Ovary (tissue), 9 donors: ENCODE data around the gene SPSB1. TPM values are rescaled to one million over a fixed set of nuclear protein-coding genes. Genes with fewer than 3 reads are reported as not detected.

Experiments used
- DNase-seq, 5 donors: peaks; one replicate each; pipeline ENCODE4 v3.0.0-alpha.2; 2019 to 2020
- H3K27ac ChIP-seq, 2 donors: fragments of 200-600 bp; one replicate each; pipeline versions ENCODE4 v1.5.1 to v1.8.0; 2019 to 2022
- H3K27me3 ChIP-seq: fragments of 200-600 bp; one replicate; pipeline ENCODE4 v1.8.0; 2022
- H3K36me3 ChIP-seq: fragments of 200-600 bp; sonication (generic); one replicate; pipeline ENCODE4 v1.5.1; 2019
- H3K4me1 ChIP-seq: one replicate; pipeline ENCODE4 v1.8.1; 2013; ENCODE audit warnings: mild to moderate bottlenecking, moderate library complexity; ENCODE audit not compliant: insufficient read depth
- H3K4me3 ChIP-seq: fragments of 200-600 bp; sonication (generic); one replicate; pipeline ENCODE4 v1.5.1; 2017
- H3K9me3 ChIP-seq, 2 donors: fragments of 200-600 bp in 1 of 2; sonication (generic) in 1 of 2; one replicate each; pipeline versions ENCODE4 v1.5.1 to v1.8.1; 2013 to 2019; ENCODE audit warnings: mild to moderate bottlenecking in 1 of 2, moderate library complexity in 1 of 2
- EP300 ChIP-seq: sonication (generic); formaldehyde crosslinking; IDR thresholded peaks from one replicate; pipeline ENCODE4 v1.6.1; 2017; ENCODE audit warnings: antibody characterized with exemption
- POLR2A ChIP-seq: fragments of 450-650 bp; IDR thresholded peaks from one replicate; pipeline ENCODE4 v1.6.1; 2017; ENCODE audit warnings: antibody characterized with exemption, mild to moderate bottlenecking, moderate library complexity
- WGBS, 3 donors: extraction: QIAGEN DNeasy Blood & Tissue Kit in 1 of 3; methylation state at CpG; one replicate each; pipeline versions ENCODE4 v1.1.5 to v1.1.7; 2013 to 2017; 5-methylcytosine and 5-hydroxymethylcytosine counted together
- intact Hi-C, 4 donors: fragments of 100-400 bp; cut with DNase I; formaldehyde crosslinking; loops; one replicate each; pipeline versions ENCODE4 v1.11.0 to v1.15.1; 2022 to 2023
- polyA plus RNA-seq, 2 donors: library from polyadenylated mRNA; stranded (reverse); fragments of 200-250 nt in 1 of 2; fragments of 350-450 nt in 1 of 2; fragmentation: Illumina TruSeq in 1 of 2; extraction: RNeasy Lipid Tissue Mini Kit (QIAGEN cat#74804) in 1 of 2; gene quantifications; one replicate each; pipeline ENCODE4 v1.2.3, GENCODE V29; 2013 to 2014
- total RNA-seq, 7 donors: library from RNA; depleted of rRNA in 2 of 7; stranded (reverse); fragments of >200 nt in 2 of 7; fragmentation: NEBNext Ultra II Directional in 3 of 7; extraction: Animal tissue kit (Norgen Biotek cat#: 25700) in 3 of 7; gene quantifications; one replicate each; pipeline versions ENCODE4 v1.1.0 to v1.2.4, GENCODE V29; 2016 to 2023
- TF ChIP-seq, protein P1 (sequence below), 3 donors: fragments of 450-650 bp in 2 of 3; fragments of 200-600 bp in 1 of 3; IDR thresholded peaks; one replicate each; pipeline versions ENCODE4 v1.5.1 to v1.8.0; 2016 to 2022; ENCODE audit warnings: antibody characterized with exemption in 3 of 3, mild to moderate bottlenecking in 1 of 3
- donor health status: DM: no; HTN: no; CAD: no; lungs with moderate emphysema.
- donor health status: DM: no; HTN: no; CAD: no.
- donor health status: Bipolar disorder and iron deficiency.
- donor health status: DM: yes; HTN: yes; CAD: no.
- donor health status: DM: no; HTN: no; CAD: no.
- donor health status: DM: yes; HTN: yes; CAD: no.

The SPSB1 gene
- total and polyA plus RNA-seq, 9 donors, result 20.4 to 69.6 (median 34.4) TPM

GRCh38 chr1:9293533-9294404, 1.1 kb downstream of the SPSB1 start:
- peak in 2 of 5 donors; percentile 46 to 55 for DNase-seq
- intact Hi-C loops, result loop anchor here in 2 of 4 donors (5.0 to 10.0 kb wide), 4 partner anchors 79 to 189 kb away; no protein-coding TSS in a partner anchor
- H3K27me3 ChIP-seq, result no peaks in the 10 kb centered on the region
- peak overlapping the region; percentile 51 to 90 for H3K27ac ChIP-seq
- TF ChIP-seq POLR2A, result no peak
- no peak for TF ChIP-seq EP300
- TF ChIP-seq, protein P1, sequence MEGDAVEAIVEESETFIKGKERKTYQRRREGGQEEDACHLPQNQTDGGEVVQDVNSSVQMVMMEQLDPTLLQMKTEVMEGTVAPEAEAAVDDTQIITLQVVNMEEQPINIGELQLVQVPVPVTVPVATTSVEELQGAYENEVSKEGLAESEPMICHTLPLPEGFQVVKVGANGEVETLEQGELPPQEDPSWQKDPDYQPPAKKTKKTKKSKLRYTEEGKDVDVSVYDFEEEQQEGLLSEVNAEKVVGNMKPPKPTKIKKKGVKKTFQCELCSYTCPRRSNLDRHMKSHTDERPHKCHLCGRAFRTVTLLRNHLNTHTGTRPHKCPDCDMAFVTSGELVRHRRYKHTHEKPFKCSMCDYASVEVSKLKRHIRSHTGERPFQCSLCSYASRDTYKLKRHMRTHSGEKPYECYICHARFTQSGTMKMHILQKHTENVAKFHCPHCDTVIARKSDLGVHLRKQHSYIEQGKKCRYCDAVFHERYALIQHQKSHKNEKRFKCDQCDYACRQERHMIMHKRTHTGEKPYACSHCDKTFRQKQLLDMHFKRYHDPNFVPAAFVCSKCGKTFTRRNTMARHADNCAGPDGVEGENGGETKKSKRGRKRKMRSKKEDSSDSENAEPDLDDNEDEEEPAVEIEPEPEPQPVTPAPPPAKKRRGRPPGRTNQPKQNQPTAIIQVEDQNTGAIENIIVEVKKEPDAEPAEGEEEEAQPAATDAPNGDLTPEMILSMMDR (IDR thresholded peaks at IDR 0.05), result no peak
- peak overlapping the region; percentile 75 for H3K4me3 ChIP-seq
- H3K9me3 ChIP-seq, result no peaks in the 10 kb centered on the region
- WGBS, 3 donors, result 1 to 2% (median 1%) methylated on average over 29 to 41 of the region's 41 CpGs
- H3K4me1 ChIP-seq, result peaks cover 13% of the 10 kb centered on the region
- no peaks in the 10 kb centered on the region for H3K36me3 ChIP-seq

DNA sequence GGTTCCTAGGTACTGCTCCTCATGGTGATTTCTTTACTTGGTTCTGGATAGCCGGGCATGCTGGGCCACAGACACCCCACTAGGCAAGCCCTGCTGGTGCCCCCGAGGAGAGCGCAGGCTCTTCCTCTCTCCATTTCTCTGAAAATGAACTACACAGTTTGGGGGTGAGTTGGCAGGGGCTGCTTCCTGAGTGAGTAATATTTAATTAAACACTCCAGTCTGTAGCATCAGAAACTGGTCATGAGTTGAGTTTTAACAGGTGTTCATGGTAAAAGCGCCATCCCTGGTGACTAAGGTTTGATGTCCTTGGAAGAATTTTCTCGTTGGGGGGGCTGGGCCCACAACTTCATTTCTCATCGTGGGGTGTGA, 1.7 kb downstream of the SPSB1 start:
- TF ChIP-seq, protein P1 (IDR thresholded peaks at IDR 0.05), result no peak
- TF ChIP-seq POLR2A, result no peak
- TF ChIP-seq EP300, result no peak
- no peak overlapping the region for H3K27ac ChIP-seq
- peak in 1 of 5 donors; percentile 50 for DNase-seq
- H3K4me3 ChIP-seq, result peak overlapping the region; percentile 75
- intact Hi-C loops, result loop anchor here in 2 of 4 donors (5.0 to 10.0 kb wide), 4 partner anchors 78 to 188 kb away; no protein-coding TSS in a partner anchor
- 7 to 11% (median 11%) methylated on average over 6 of the region's 6 CpGs for WGBS, 3 donors
- no peaks in the 10 kb centered on the region for H3K36me3 ChIP-seq
- no peaks in the 10 kb centered on the region for H3K9me3 ChIP-seq
- peaks cover 13% of the 10 kb centered on the region for H3K4me1 ChIP-seq
- no peaks in the 10 kb centered on the region for H3K27me3 ChIP-seq

- intact Hi-C loops, result loop anchor here in 2 of 4 donors (5.0 to 10.0 kb wide), 4 partner anchors 77 to 187 kb away; no protein-coding TSS in a partner anchor
Measured at GRCh38 chr1:9294910-9295636, 2.4 kb downstream of the SPSB1 start.

GRCh38 chr1:9295884-9296283, 3.2 kb downstream of the SPSB1 start:
- no peaks in the 10 kb centered on the region for H3K9me3 ChIP-seq
- H3K4me3 ChIP-seq, result no peak overlapping the region
- intact Hi-C loops, result loop anchor here in 2 of 4 donors (2.0 to 10.0 kb wide), 2 partner anchors 75 to 159 kb away; no protein-coding TSS in a partner anchor
- 51 to 73% (median 69%) methylated on average over 9 of the region's 9 CpGs for WGBS, 3 donors
- no peak overlapping the region for H3K27ac ChIP-seq
- H3K36me3 ChIP-seq, result no peaks in the 10 kb centered on the region
- DNase-seq, result no peak
- no peak for TF ChIP-seq EP300
- peaks cover 15% of the 10 kb centered on the region for H3K4me1 ChIP-seq
- H3K27me3 ChIP-seq, result no peaks in the 10 kb centered on the region

More at GRCh38 chr1:9294910-9295636, 2.4 kb downstream of the SPSB1 start:
- Histone ChIP-seq H3K4me1 (peaks cover 13% of the 10 kb centered on the region), H3K27ac (no peak overlapping the region), H3K9me3 (no peaks in the 10 kb centered on the region), H3K36me3 (no peaks in the 10 kb centered on the region), H3K4me3 (peak overlapping the region; percentile 75), H3K27me3 (no peaks in the 10 kb centered on the region)
- TF ChIP-seq, protein P1 (IDR thresholded peaks at IDR 0.05), result no peak
- TF ChIP-seq POLR2A (no peak), EP300 (no peak)
- WGBS, 3 donors, result 14 to 24% (median 24%) methylated on average over 10 of the region's 10 CpGs
- DNase-seq, result no peak
